HEK293T (cell line): ENCODE data around the gene CD151.

Experiments
- L3MBTL2 ChIP-seq: fragments of 450-650 bp; conservative IDR thresholded peaks from 2 replicates; pipeline ENCODE4 v1.6.1; 2016; ENCODE audit warnings: mild to moderate bottlenecking
- NFRKB ChIP-seq: fragments of 450-650 bp; IDR thresholded peaks from 2 replicates; pipeline ENCODE4 v1.6.1; 2016; ENCODE audit warnings: mild to moderate bottlenecking, moderate library complexity
- SP1 ChIP-seq: fragments of 450-650 bp; IDR thresholded peaks from 2 replicates; pipeline ENCODE4 v1.6.1; 2017

- no peak for TF ChIP-seq SP1
- TF ChIP-seq NFRKB, result no peak
- TF ChIP-seq L3MBTL2, result no peak
Measured at GRCh38 chr11:797296-798092, 35.3 kb upstream of the CD151 start.
